IPS-18c (cell line): Measurements from ENCODE around the gene LOC101059915.
"Not testable (repeated sequence)": the region's sequence is repeated elsewhere in the genome, so short reads cannot be mapped to it uniquely, and the experiment has no call there.

ENCODE experiments used
- H3K4me3 ChIP-seq: 2 replicates; pipeline ENCODE4 v1.7.0; 2013; ENCODE audit warnings: low read depth, mild to moderate bottlenecking, low read length, moderate library complexity; ENCODE audit not compliant: insufficient read depth
- H3K9me3 ChIP-seq: one replicate; pipeline ENCODE4 v1.6.1; 2013; ENCODE audit warnings: mild to moderate bottlenecking, low read length, moderate library complexity; ENCODE audit not compliant: control insufficient read depth, insufficient read depth

Gene LOC101059915

DNA sequence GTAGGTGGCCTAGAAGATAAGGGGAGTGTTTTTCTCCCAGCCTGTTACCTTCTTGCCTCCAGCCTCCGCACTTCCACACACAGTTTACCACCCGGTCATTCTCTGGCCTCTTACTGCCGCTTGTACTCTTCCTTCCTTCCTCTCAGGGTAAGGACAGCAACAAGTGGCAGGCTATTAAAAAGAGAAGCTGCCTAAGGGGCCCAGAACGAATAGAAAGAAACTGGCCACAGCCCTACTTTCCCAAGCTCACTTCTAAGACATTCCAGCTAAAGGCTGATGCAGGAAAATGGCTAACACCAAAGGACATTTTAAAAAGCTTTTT lies 31.6 kb downstream of the LOC101059915 start:
- H3K4me3 ChIP-seq, H3K9me3 ChIP-seq: not testable (repeated sequence)

DNA sequence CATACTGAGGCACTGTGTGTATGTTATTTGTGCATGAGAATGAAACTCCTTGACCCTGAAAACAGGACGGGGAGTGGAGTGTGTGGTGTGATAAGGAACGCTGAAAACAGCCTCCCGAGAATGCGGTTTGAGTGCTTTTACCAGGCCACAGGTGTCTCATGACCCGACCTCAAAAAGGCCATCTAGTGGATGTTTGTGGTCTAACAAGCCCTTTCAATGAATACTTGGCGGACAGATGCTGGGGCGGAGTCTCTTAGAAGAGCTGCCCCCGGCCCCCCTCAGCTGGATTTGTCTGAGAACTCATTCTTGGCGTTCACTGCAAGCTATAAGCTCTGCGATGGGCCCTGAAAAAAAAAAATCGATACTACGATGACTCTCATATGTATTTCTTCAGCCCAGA lies 35.5 kb downstream of the LOC101059915 start:
- H3K4me3 ChIP-seq, H3K9me3 ChIP-seq: not testable (repeated sequence)

DNA sequence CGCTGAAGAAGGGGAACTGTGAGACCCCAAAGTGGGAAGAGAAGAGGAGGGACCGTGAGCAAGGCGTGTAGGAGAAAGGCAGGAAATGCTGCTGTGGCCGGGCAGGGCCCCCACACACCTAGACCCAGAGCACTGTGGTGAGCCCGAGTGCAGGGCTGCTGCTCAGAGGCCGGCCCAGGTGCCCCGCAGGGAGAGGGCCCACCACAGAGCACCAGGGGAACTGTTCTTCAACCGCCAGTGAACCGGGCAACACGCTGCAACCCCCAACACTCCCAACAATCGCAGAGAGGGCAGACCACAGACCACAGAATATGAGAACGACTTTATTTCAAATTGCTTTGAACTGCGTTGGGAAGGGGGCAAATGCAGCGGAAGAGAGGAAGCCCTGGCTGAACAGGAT lies 46.7 kb downstream of the LOC101059915 start:
- H3K9me3 ChIP-seq, H3K4me3 ChIP-seq: not testable (repeated sequence)

DNA sequence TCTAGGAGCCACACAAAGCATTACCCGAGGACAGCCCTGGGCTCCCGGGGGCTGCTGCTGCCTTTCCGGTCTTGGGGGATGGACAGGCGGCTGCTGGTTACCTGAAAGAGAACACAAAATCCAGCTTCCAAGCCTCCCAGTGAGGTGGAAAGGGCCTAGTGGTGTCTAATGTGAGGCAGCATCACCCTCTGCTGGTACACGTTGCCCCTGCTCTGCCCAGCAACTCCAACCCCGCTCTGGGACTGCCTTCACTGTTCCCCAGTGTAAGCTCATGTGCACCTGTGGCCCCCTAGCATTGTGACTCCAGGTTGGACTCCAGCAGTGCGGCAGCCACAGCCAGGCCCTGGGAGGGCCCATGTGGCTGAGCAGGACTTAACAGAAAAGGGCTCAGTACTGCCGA lies 48.2 kb downstream of the LOC101059915 start:
- H3K9me3 ChIP-seq, H3K4me3 ChIP-seq: not testable (repeated sequence)

DNA sequence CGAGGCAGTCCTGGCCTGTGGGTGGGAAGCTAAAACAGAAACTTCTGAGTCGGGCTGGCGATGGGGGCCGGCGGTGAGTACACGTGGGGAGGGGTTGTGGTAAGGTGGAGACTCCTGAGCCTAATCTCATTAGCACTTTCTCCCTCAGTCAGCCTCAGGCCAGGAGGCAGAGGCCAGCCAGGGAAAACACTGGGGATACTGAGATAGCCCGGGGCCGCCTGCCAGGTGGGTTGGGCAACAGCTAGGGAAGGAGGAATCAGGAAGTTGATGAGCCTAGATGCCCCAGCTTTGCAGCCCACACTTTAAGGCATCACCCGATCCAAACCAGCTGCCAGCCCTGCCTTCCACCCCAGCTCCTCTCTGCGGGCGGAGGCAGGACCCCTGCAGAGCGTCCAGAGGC lies 49.0 kb downstream of the LOC101059915 start:
- not testable (repeated sequence) for H3K4me3 ChIP-seq, H3K9me3 ChIP-seq

DNA sequence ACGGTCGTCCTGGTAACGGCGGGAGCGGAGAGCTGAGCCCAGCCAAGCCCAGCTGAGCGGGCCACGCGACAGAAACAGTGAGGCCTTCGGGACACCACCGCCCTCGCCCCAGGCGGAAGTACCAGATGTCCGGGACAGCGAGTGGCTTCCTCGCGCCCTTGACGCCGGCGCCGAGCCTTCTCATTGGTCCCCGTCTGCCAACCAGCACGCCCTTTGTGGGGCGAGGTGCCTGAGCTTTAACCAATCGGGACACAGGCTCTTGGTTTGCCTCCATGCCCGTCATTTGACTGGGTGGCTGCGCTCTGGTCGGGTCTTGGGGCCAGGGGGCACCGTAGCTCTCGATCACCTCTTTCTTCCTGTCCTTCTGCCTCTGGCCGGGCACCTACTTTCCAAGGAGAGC lies 50.8 kb downstream of the LOC101059915 start, which contains the start of gene CXorf49:
CXorf49 (minus strand) TSS at position 101 of the 400 bp plus-strand sequence. CDS start 134 bp downstream, outside the sequence.
- not testable (repeated sequence) for H3K9me3 ChIP-seq, H3K4me3 ChIP-seq

DNA sequence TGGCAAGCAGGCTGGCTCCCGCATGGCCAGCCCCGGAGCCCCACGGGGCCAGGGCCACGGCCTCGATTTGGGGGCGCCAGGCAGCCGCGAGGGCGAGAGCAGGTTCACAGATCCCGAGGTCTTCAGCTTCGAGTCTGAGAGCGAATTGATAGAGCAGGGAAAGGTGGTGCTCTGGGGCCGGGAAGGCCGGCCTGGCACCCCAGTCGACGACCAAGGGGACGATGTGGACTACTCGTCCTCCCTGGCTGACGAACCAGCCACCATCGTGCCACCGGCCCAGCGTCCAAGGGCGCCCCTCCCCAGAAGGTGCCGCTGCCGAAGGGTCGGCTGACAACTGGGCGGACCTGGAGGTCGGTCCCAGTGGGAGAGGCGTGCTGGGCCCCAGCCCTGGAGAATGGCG lies 51.8 kb downstream of the LOC101059915 start:
- not testable (repeated sequence) for H3K9me3 ChIP-seq

DNA sequence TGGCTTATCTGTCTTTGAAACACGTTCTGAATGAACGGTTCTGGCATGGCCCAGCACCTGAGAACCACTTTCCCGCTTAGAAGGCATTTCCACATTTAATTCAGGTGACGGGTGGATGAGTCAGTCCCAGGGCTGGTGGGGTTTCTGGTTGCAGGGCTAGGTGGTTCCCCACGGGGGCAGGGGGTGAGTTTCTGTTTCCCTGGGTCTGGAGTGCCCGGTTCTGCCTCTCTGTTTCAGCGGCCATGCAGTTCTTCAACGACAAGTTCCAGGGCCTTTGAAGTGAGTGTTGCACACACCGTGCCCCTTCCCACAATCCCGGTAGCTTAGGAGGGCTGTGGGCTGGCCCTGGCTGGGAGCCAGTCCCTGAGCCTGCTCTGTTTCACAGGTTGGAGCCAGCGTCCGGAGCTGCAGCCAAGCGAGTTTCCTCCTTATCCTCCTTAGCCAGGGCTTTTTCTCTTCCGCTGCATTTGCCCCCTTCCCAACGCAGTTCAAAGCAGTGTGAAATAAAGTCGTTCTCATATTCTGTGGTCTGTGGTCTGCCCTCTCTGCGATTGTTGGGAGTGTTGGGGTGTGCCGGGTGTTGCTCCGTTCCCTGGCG lies 53.0 kb downstream of the LOC101059915 start:
- H3K9me3 ChIP-seq, H3K4me3 ChIP-seq: not testable (repeated sequence)

More for the DNA sequence above, 51.8 kb downstream of the LOC101059915 start:
- not testable (repeated sequence) for H3K4me3 ChIP-seq
